DOHH2 (cell line): ENCODE results near the gene UBXN10.

Experiments used
- H3F3A ChIP-seq: fragments of 200-600 bp; sonication (generic), shearing (Covaris generic); 2 replicates; pipeline ENCODE4 v1.6.0; 2016; ENCODE audit warnings: antibody characterized with exemption, mild to moderate bottlenecking; ENCODE audit not compliant: control insufficient read depth, insufficient read depth
- H3K27ac ChIP-seq: fragments of 200-600 bp; sonication (generic); 2 replicates; pipeline ENCODE4 v1.5.1; 2014; ENCODE audit warnings: low read depth, mild to moderate bottlenecking, low read length, moderate library complexity
- H3K27me3 ChIP-seq: fragments of 200-600 bp; sonication (generic); 2 replicates; pipeline ENCODE4 v1.6.1; 2014; ENCODE audit warnings: mild to moderate bottlenecking, low read length, mixed read lengths; ENCODE audit not compliant: control insufficient read depth
- H3K36me3 ChIP-seq: fragments of 200-600 bp; sonication (generic); 2 replicates; pipeline ENCODE4 v1.6.1; 2014; ENCODE audit warnings: mild to moderate bottlenecking, low read length, moderate library complexity, mixed read lengths; ENCODE audit not compliant: control insufficient read depth
- H3K4me1 ChIP-seq: fragments of 200-600 bp; sonication (generic); 2 replicates; pipeline ENCODE4 v1.6.1; 2014; ENCODE audit warnings: mild to moderate bottlenecking, low read length, mixed read lengths; ENCODE audit not compliant: control insufficient read depth
- H3K4me2 ChIP-seq: fragments of 200-600 bp; sonication (generic); 2 replicates; pipeline ENCODE4 v1.6.0; 2014; ENCODE audit warnings: mild to moderate bottlenecking, low read length, moderate library complexity
- H3K4me3 ChIP-seq: fragments of 200-600 bp; sonication (generic); 2 replicates; pipeline ENCODE4 v1.5.1; 2014; ENCODE audit warnings: mild to moderate bottlenecking, low read length, mixed read lengths
- H3K79me2 ChIP-seq: fragments of 200-600 bp; sonication (generic); 2 replicates; pipeline ENCODE4 v1.6.1; 2014; ENCODE audit warnings: mild to moderate bottlenecking, low read length, mixed read lengths; ENCODE audit not compliant: control insufficient read depth
- H3K9me2 ChIP-seq: fragments of 200-600 bp; sonication (generic); replicated peaks from 2 replicates; pipeline ENCODE4 v1.6.1; 2014; ENCODE audit warnings: mild to moderate bottlenecking, low read length, mixed read lengths; ENCODE audit not compliant: control insufficient read depth
- H3K9me3 ChIP-seq: fragments of 200-600 bp; sonication (generic); 2 replicates; pipeline ENCODE4 v1.6.1; 2014; ENCODE audit warnings: antibody characterized with exemption, low read length, mixed read lengths; ENCODE audit not compliant: control insufficient read depth, insufficient read depth
- H4K20me1 ChIP-seq: fragments of 200-600 bp; sonication (generic); 2 replicates; pipeline ENCODE4 v1.6.0; 2014; ENCODE audit warnings: low read depth, mild to moderate bottlenecking, antibody characterized with exemption, low read length, moderate library complexity; ENCODE audit not compliant: control insufficient read depth, insufficient read depth
- CTCF ChIP-seq: fragments of 200-600 bp; sonication (generic); IDR thresholded peaks from one replicate; pipeline ENCODE4 v1.5.1; 2014; ENCODE audit warnings: antibody characterized with exemption, mild to moderate bottlenecking, low read depth, low read length; ENCODE audit not compliant: poor library complexity, severe bottlenecking
- EZH2phosphoT487 ChIP-seq: fragments of 200-600 bp; sonication (generic); IDR thresholded peaks from 2 replicates; pipeline ENCODE4 v1.6.1; 2017; ENCODE audit warnings: borderline replicate concordance, mild to moderate bottlenecking, antibody characterized with exemption, low read length, moderate library complexity, mixed read lengths

UBXN10 gene

GRCh38 chr1:20183035-20183434 lies 2.9 kb upstream of the UBXN10 start:
- Histone ChIP-seq H3K27ac (no peak overlapping the region), H3K9me3 (peaks cover 6% of the 10 kb centered on the region; the same call in 1 of the 2 replicates), H3F3A (no peaks in the 10 kb centered on the region), H4K20me1 (no peaks in the 10 kb centered on the region), H3K4me1 (peaks cover 20% of the 10 kb centered on the region), H3K79me2 (no peaks in the 10 kb centered on the region), H3K4me3 (no peak overlapping the region), H3K27me3 (peaks cover 11% of the 10 kb centered on the region), H3K9me2 (no peaks in the 10 kb centered on the region), H3K36me3 (no peaks in the 10 kb centered on the region), H3K4me2 (no peak overlapping the region)
- no peak for TF ChIP-seq CTCF
- TF ChIP-seq EZH2phosphoT487 = no peak

- Histone ChIP-seq H3K9me3 (peaks cover 6% of the 10 kb centered on the region; the same call in 1 of the 2 replicates), H3K27ac (no peak overlapping the region), H3K79me2 (no peaks in the 10 kb centered on the region), H3K27me3 (peaks cover 14% of the 10 kb centered on the region), H3K4me1 (peaks cover 24% of the 10 kb centered on the region), H4K20me1 (no peaks in the 10 kb centered on the region), H3K4me3 (no peak overlapping the region), H3K9me2 (no peaks in the 10 kb centered on the region), H3F3A (no peaks in the 10 kb centered on the region), H3K4me2 (no peak overlapping the region), H3K36me3 (no peaks in the 10 kb centered on the region)
- no peak for TF ChIP-seq EZH2phosphoT487
- no peak for TF ChIP-seq CTCF
Measured at GRCh38 chr1:20183616-20184271, 2.2 kb upstream of the UBXN10 start.

- Histone ChIP-seq H3F3A (no peaks in the 10 kb centered on the region), H3K9me3 (peaks cover 6% of the 10 kb centered on the region; the same call in 1 of the 2 replicates), H3K79me2 (no peaks in the 10 kb centered on the region), H3K36me3 (no peaks in the 10 kb centered on the region), H3K4me1 (peaks cover 22% of the 10 kb centered on the region), H4K20me1 (no peaks in the 10 kb centered on the region), H3K27ac (no peak overlapping the region), H3K4me2 (no peak overlapping the region), H3K27me3 (peaks cover 19% of the 10 kb centered on the region), H3K9me2 (no peaks in the 10 kb centered on the region), H3K4me3 (no peak overlapping the region)
- TF ChIP-seq CTCF (no peak), EZH2phosphoT487 (no peak)
Measured at GRCh38 chr1:20184481-20184900, 1.4 kb upstream of the UBXN10 start.
